H1 (cell line): Measurements from ENCODE around the gene TAC4. TPM values are rescaled to one million over a fixed set of nuclear protein-coding genes. Genes with fewer than 3 reads are reported as not detected.

Experiments used
- POLR2A ChIP-seq, 2 experiments: IDR thresholded peaks; 1 replicate in 1 of 2; 2 replicates in 1 of 2; pipeline ENCODE4 v1.6.1; 2011; ENCODE audit warnings: low read depth in 2 of 2, low read length in 2 of 2, mild to moderate bottlenecking in 2 of 2; ENCODE audit errors: control extremely low read depth in 1 of 2
- SAP30 ChIP-seq: fragments of 300-600 bp; sonication (generic); IDR thresholded peaks from 2 replicates; pipeline ENCODE4 v1.7.1; 2012; ENCODE audit warnings: low read length, moderate library complexity, mild to moderate bottlenecking, inconsistent platforms; ENCODE audit not compliant: insufficient read depth, insufficient replicate concordance
- polyA plus RNA-seq, 7 experiments: library from polyadenylated mRNA; depleted of rRNA in 3 of 7; stranded (reverse) in 5 of 7; unstranded in 2 of 7; fragments of >200 nt in 5 of 7; fragments of 200-250 nt in 2 of 7; gene quantifications; 1 replicate in 5 of 7; 2 replicates in 1 of 7; 4 replicates in 1 of 7; pipeline versions ENCODE4 v1.2.1 to v1.2.3, GENCODE V29; 2011 to 2013; ENCODE audit warnings: missing spikeins in 2 of 7, mixed read lengths in 2 of 7
- total RNA-seq: library from RNA; stranded (reverse); fragmentation: NEBNext Ultra II Directional; extraction: Animal tissue kit (Norgen Biotek cat#: 25700); gene quantifications from 2 replicates; pipeline ENCODE4 v1.2.1, GENCODE V29; 2021

TAC4 gene
- total and polyA plus RNA-seq, 2 of the 8 experiments (the other 6 are each of a cell fraction or from before 2014, with no cell fraction given), result 0.15 TPM; not detected in 1

DNA sequence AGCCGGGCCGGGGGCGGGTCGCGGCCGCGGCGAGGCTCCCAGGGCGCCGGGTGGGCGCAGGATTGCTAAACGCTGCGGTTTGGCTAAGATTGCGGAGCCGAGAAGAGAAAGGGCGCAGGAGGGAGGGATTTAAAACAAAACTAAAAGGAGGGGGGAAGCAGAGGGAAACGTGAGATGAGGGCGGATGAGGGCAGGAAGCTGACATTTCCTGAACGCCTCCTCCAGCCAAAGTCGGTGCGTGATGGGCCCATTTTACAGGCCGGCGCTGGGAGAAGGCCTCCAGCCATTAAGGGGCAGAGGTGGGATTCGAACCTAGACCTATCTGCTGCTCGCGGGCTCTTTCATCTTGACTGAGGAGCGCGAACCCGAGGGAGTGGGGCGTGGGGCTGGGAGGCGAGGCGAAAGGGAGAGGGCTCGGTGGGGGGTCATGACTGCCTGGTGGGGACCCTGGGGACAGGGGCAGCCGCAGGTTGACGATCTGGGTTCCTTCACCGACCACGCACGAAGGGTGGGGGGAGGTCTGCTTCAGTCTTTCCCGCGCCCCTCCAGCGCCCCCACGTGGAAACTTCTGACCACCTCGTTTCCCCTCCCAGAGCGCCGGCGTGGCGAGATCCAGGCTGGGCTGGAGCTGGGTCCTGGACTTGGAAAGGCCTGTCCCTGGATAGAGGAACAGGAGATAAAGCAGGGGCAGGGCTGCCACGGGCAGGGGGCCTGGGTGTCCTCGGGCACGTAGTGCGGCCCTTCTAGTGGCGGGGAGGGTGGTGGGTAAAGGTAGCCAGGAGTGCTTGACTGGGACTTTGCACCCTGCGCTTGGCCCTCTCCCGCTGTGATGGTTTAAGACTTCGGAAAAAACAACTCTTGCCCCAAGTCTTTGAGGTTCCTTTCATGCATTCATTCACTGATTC lies 3.8 kb upstream of the TAC4 start (continued):
- TF ChIP-seq SAP30, result no peak
- TF ChIP-seq POLR2A (IDR thresholded peaks at IDR 0.05; ENCODE audit: control extremely low read depth in 1 of 2, low read depth in 2 of 2, low read length in 2 of 2), result 0 out of 3 replicates have a peak, but pooled peaks of 1 of the 2 experiments have one; percentile 25
- TF ChIP-seq, all 59 proteins: peak for 14
